HCT116 (cell line): ENCODE data around the gene SLC6A19.

Experiments used
- CEBPB ChIP-seq: IDR thresholded peaks from 2 replicates; pipeline ENCODE4 v1.6.1; 2012; ENCODE audit warnings: low read depth
- EZH2phosphoT487 ChIP-seq: fragments of 200-600 bp; IDR thresholded peaks from 2 replicates; pipeline ENCODE4 v1.6.1; 2018; ENCODE audit warnings: antibody characterized with exemption, borderline replicate concordance
- JUND ChIP-seq: IDR thresholded peaks from 2 replicates; pipeline ENCODE4 v1.6.1; 2012
- POLR2A ChIP-seq: IDR thresholded peaks from 2 replicates; pipeline ENCODE4 v1.7.0; 2011; ENCODE audit warnings: borderline replicate concordance; ENCODE audit not compliant: insufficient read depth, insufficient read length; ENCODE audit errors: extremely low read depth
- POLR2AphosphoS5 ChIP-seq: IDR thresholded peaks from 2 replicates; pipeline ENCODE4 v1.6.1; 2011; ENCODE audit warnings: mild to moderate bottlenecking, low read depth, low read length, moderate library complexity
- REST ChIP-seq: IDR thresholded peaks from 2 replicates; pipeline ENCODE4 v1.6.1; 2012; ENCODE audit warnings: low read depth
- ZNF274 ChIP-seq: fragments of 200-500 bp; sonication (Bioruptor generic); IDR thresholded peaks from 2 replicates; pipeline ENCODE4 v1.6.1; 2014; ENCODE audit warnings: mild to moderate bottlenecking, low read depth, low read length, inconsistent platforms
- TF ChIP-seq, protein P1 (sequence below), 3 experiments: fragments of 200-600 bp in 1 of 3; sonication (generic) in 1 of 3; IDR thresholded peaks in 2 of 3; conservative IDR thresholded peaks in 1 of 3; 2 replicates each; pipeline ENCODE4 v1.5.1; 2012 to 2017; ENCODE audit warnings: low read depth in 2 of 3, low read length in 2 of 3, antibody characterized with exemption in 1 of 3, borderline replicate concordance in 1 of 3, control low read depth in 1 of 3, mild to moderate bottlenecking in 1 of 3, mixed read lengths in 1 of 3, mixed run types in 1 of 3, moderate library complexity in 1 of 3; ENCODE audit not compliant: insufficient read depth in 1 of 3

DNA sequence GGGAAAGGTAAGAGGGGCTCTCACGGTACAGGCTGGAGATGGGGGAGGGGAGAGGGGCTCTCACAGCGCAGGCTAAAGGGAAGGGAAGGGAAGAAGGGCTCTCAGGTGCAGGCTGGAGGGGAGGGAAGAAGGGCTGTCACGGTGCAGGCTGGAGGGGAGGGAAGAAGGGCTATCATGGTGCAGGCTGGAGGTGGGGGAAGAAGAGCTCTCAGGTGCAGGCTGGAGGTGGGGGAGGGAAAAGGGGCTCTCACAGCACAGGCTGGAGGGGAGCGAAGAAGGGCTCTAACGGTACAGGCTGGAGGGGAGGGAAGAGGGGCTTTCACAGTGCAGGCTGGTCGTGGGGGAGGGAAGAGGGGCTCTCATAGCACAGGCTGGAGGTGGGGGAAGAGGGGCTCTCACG is 28.4 kb downstream of the SLC6A19 start:
- TF ChIP-seq ZNF274: no peak
- TF ChIP-seq, protein P1, sequence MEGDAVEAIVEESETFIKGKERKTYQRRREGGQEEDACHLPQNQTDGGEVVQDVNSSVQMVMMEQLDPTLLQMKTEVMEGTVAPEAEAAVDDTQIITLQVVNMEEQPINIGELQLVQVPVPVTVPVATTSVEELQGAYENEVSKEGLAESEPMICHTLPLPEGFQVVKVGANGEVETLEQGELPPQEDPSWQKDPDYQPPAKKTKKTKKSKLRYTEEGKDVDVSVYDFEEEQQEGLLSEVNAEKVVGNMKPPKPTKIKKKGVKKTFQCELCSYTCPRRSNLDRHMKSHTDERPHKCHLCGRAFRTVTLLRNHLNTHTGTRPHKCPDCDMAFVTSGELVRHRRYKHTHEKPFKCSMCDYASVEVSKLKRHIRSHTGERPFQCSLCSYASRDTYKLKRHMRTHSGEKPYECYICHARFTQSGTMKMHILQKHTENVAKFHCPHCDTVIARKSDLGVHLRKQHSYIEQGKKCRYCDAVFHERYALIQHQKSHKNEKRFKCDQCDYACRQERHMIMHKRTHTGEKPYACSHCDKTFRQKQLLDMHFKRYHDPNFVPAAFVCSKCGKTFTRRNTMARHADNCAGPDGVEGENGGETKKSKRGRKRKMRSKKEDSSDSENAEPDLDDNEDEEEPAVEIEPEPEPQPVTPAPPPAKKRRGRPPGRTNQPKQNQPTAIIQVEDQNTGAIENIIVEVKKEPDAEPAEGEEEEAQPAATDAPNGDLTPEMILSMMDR (IDR thresholded peaks at IDR 0.05 in 2 of 3, conservative IDR thresholded peaks at IDR 0.05 in 1 of 3; ENCODE audit: borderline replicate concordance in 1 of 3, insufficient read depth in 1 of 3, low read depth in 2 of 3, low read length in 2 of 3): no peak
- no peak for TF ChIP-seq POLR2AphosphoS5
- TF ChIP-seq CEBPB: no peak
- no peak for TF ChIP-seq EZH2phosphoT487
- no peak for TF ChIP-seq REST
- TF ChIP-seq JUND: no peak
- TF ChIP-seq POLR2A: no peak
